Measurements from ENCODE around the gene ATXN7L2.

The ATXN7L2 gene

GRCh38 chr1:109522026-109522425 is 38.3 kb downstream of the ATXN7L2 start:
- TF ChIP-seq ZNF565 (CRISPR knock-in tag; conservative IDR thresholded peaks at IDR 0.05; ENCODE audit: low read depth) (no peak), GLIS3 (CRISPR knock-in tag; IDR thresholded peaks at IDR 0.05) (no peak), ZFP3 (CRISPR knock-in tag; IDR thresholded peaks at IDR 0.05) (no peak), OSR1 (CRISPR knock-in tag; IDR thresholded peaks at IDR 0.05) (no peak), ZNF8 (CRISPR knock-in tag; IDR thresholded peaks at IDR 0.05) (no peak), CSRNP3 (CRISPR knock-in tag; IDR thresholded peaks at IDR 0.05) (no peak), ARNTL (CRISPR knock-in tag; IDR thresholded peaks at IDR 0.05; ENCODE audit: borderline replicate concordance, low read depth) (no peak), ESRRG (CRISPR knock-in tag; IDR thresholded peaks at IDR 0.05) (no peak), SNAI2 (CRISPR knock-in tag; IDR thresholded peaks at IDR 0.05) (no peak), BACH2 (CRISPR knock-in tag; IDR thresholded peaks at IDR 0.05; ENCODE audit: borderline replicate concordance) (no peak), ZNF70 (CRISPR knock-in tag; IDR thresholded peaks at IDR 0.05) (no peak), RARB (CRISPR knock-in tag; IDR thresholded peaks at IDR 0.05) (no peak), TCF4 (CRISPR knock-in tag; IDR thresholded peaks at IDR 0.05; ENCODE audit: borderline replicate concordance) (no peak), TOX (CRISPR knock-in tag; IDR thresholded peaks at IDR 0.05; ENCODE audit: borderline replicate concordance) (no peak), CSDC2 (CRISPR knock-in tag; IDR thresholded peaks at IDR 0.05) (no peak)
- TF ChIP-seq, protein P1, sequence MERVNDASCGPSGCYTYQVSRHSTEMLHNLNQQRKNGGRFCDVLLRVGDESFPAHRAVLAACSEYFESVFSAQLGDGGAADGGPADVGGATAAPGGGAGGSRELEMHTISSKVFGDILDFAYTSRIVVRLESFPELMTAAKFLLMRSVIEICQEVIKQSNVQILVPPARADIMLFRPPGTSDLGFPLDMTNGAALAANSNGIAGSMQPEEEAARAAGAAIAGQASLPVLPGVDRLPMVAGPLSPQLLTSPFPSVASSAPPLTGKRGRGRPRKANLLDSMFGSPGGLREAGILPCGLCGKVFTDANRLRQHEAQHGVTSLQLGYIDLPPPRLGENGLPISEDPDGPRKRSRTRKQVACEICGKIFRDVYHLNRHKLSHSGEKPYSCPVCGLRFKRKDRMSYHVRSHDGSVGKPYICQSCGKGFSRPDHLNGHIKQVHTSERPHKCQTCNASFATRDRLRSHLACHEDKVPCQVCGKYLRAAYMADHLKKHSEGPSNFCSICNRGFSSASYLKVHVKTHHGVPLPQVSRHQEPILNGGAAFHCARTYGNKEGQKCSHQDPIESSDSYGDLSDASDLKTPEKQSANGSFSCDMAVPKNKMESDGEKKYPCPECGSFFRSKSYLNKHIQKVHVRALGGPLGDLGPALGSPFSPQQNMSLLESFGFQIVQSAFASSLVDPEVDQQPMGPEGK (CRISPR knock-in tag; IDR thresholded peaks at IDR 0.05; ENCODE audit: borderline replicate concordance): no peak
- TF ChIP-seq, protein P2, sequence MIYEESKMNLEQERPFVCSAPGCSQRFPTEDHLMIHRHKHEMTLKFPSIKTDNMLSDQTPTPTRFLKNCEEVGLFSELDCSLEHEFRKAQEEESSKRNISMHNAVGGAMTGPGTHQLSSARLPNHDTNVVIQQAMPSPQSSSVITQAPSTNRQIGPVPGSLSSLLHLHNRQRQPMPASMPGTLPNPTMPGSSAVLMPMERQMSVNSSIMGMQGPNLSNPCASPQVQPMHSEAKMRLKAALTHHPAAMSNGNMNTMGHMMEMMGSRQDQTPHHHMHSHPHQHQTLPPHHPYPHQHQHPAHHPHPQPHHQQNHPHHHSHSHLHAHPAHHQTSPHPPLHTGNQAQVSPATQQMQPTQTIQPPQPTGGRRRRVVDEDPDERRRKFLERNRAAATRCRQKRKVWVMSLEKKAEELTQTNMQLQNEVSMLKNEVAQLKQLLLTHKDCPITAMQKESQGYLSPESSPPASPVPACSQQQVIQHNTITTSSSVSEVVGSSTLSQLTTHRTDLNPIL (CRISPR knock-in tag; IDR thresholded peaks at IDR 0.05; ENCODE audit: low read depth): no peak
- TF ChIP-seq, protein P3, sequence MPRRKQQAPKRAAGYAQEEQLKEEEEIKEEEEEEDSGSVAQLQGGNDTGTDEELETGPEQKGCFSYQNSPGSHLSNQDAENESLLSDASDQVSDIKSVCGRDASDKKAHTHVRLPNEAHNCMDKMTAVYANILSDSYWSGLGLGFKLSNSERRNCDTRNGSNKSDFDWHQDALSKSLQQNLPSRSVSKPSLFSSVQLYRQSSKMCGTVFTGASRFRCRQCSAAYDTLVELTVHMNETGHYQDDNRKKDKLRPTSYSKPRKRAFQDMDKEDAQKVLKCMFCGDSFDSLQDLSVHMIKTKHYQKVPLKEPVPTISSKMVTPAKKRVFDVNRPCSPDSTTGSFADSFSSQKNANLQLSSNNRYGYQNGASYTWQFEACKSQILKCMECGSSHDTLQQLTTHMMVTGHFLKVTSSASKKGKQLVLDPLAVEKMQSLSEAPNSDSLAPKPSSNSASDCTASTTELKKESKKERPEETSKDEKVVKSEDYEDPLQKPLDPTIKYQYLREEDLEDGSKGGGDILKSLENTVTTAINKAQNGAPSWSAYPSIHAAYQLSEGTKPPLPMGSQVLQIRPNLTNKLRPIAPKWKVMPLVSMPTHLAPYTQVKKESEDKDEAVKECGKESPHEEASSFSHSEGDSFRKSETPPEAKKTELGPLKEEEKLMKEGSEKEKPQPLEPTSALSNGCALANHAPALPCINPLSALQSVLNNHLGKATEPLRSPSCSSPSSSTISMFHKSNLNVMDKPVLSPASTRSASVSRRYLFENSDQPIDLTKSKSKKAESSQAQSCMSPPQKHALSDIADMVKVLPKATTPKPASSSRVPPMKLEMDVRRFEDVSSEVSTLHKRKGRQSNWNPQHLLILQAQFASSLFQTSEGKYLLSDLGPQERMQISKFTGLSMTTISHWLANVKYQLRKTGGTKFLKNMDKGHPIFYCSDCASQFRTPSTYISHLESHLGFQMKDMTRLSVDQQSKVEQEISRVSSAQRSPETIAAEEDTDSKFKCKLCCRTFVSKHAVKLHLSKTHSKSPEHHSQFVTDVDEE (CRISPR knock-in tag; IDR thresholded peaks at IDR 0.05): no peak
- ATAC-seq: no peak

GRCh38 chr1:109523706-109524105 is 40.0 kb downstream of the ATXN7L2 start:
- TF ChIP-seq TCF4 (CRISPR knock-in tag; IDR thresholded peaks at IDR 0.05; ENCODE audit: borderline replicate concordance) (no peak), ZC3H10 (CRISPR knock-in tag; IDR thresholded peaks at IDR 0.05) (no peak), OSR1 (CRISPR knock-in tag; IDR thresholded peaks at IDR 0.05) (no peak), ARNTL (CRISPR knock-in tag; IDR thresholded peaks at IDR 0.05; ENCODE audit: borderline replicate concordance, low read depth) (no peak), CSRNP3 (CRISPR knock-in tag; IDR thresholded peaks at IDR 0.05) (no peak), TOX (CRISPR knock-in tag; IDR thresholded peaks at IDR 0.05; ENCODE audit: borderline replicate concordance) (no peak), CSDC2 (CRISPR knock-in tag; IDR thresholded peaks at IDR 0.05) (no peak), BACH2 (CRISPR knock-in tag; IDR thresholded peaks at IDR 0.05; ENCODE audit: borderline replicate concordance) (no peak)
- no peak for ATAC-seq

GRCh38 chr1:109527098-109527811 is 43.5 kb downstream of the ATXN7L2 start:
- TF ChIP-seq, protein P1 (CRISPR knock-in tag; IDR thresholded peaks at IDR 0.05; ENCODE audit: borderline replicate concordance): no peak
- ATAC-seq: no peak

Data from SK-N-SH treated with all-trans-retinoic acid at 6 μM for 48 hours (cell line).